ENCODE data around the gene RESF1. TPM values are rescaled to one million over a fixed set of nuclear protein-coding genes. Genes with fewer than 3 reads are reported as not detected.

The RESF1 gene
- total RNA-seq, 1 donor from 2014 or later, result 37.6 TPM

Other genes with a start within 250 kb of the RESF1 start
- 12.0 TPM for gene AMN1, start 230.4 kb upstream of the RESF1 start, total RNA-seq
- 12.8 TPM for gene BICD1, start 147.4 kb downstream of the RESF1 start, total RNA-seq

Data from skin of body (tissue), 1 donor.